HEK293 (cell line): ENCODE measurements around the gene RFNG.

Experiments used
- GLIS2 ChIP-seq: fragments of 450-650 bp; formaldehyde crosslinking; IDR thresholded peaks from 2 replicates; pipeline ENCODE4 v1.5.1; 2016; ENCODE audit warnings: missing biosample characterization, missing genetic modification characterization
- KLF8 ChIP-seq: fragments of 450-650 bp; formaldehyde crosslinking; IDR thresholded peaks from 2 replicates; pipeline ENCODE4 v1.5.1; 2016; ENCODE audit warnings: missing biosample characterization, missing genetic modification characterization
- OVOL3 ChIP-seq: fragments of 450-650 bp; formaldehyde crosslinking; IDR thresholded peaks from 2 replicates; pipeline ENCODE4 v1.5.1; 2016; ENCODE audit warnings: missing biosample characterization, missing genetic modification characterization
- PRDM2 ChIP-seq: fragments of 450-650 bp; formaldehyde crosslinking; IDR thresholded peaks from 2 replicates; pipeline ENCODE4 v1.5.1; 2016; ENCODE audit warnings: missing biosample characterization, missing genetic modification characterization, borderline replicate concordance
- PRDM6 ChIP-seq: fragments of 450-650 bp; formaldehyde crosslinking; IDR thresholded peaks from 2 replicates; pipeline ENCODE4 v1.5.1; 2017; ENCODE audit warnings: missing biosample characterization, missing genetic modification characterization
- TSHZ1 ChIP-seq: fragments of 450-650 bp; formaldehyde crosslinking; IDR thresholded peaks from 2 replicates; pipeline ENCODE4 v1.5.1; 2016; ENCODE audit warnings: missing biosample characterization, missing genetic modification characterization, borderline replicate concordance
- ZBTB1 ChIP-seq: fragments of 450-650 bp; formaldehyde crosslinking; IDR thresholded peaks from 2 replicates; pipeline ENCODE4 v1.5.1; 2016; ENCODE audit warnings: missing biosample characterization, missing genetic modification characterization
- ZBTB10 ChIP-seq: fragments of 450-650 bp; formaldehyde crosslinking; IDR thresholded peaks from 2 replicates; pipeline ENCODE4 v1.5.1; 2016; ENCODE audit warnings: missing biosample characterization, missing genetic modification characterization
- ZFP37 ChIP-seq: fragments of 450-650 bp; formaldehyde crosslinking; IDR thresholded peaks from 2 replicates; pipeline ENCODE4 v1.5.1; 2016; ENCODE audit warnings: missing biosample characterization, missing genetic modification characterization
- ZIC2 ChIP-seq: fragments of 450-650 bp; formaldehyde crosslinking; IDR thresholded peaks from 2 replicates; pipeline ENCODE4 v1.5.1; 2016; ENCODE audit warnings: missing biosample characterization, missing genetic modification characterization
- ZNF2 ChIP-seq: fragments of 450-650 bp; formaldehyde crosslinking; IDR thresholded peaks from 2 replicates; pipeline ENCODE4 v1.5.1; 2016; ENCODE audit warnings: missing biosample characterization, missing genetic modification characterization
- ZNF221 ChIP-seq: fragments of 450-650 bp; formaldehyde crosslinking; IDR thresholded peaks from 2 replicates; pipeline ENCODE4 v1.5.1; 2017; ENCODE audit warnings: missing biosample characterization, missing genetic modification characterization, borderline replicate concordance
- ZNF23 ChIP-seq: fragments of 450-650 bp; formaldehyde crosslinking; IDR thresholded peaks from 2 replicates; pipeline ENCODE4 v1.5.1; 2016; ENCODE audit warnings: missing biosample characterization, missing genetic modification characterization, borderline replicate concordance
- ZNF24 ChIP-seq: fragments of 450-650 bp; formaldehyde crosslinking; IDR thresholded peaks from 2 replicates; pipeline ENCODE4 v1.5.1; 2016; ENCODE audit warnings: missing biosample characterization, missing genetic modification characterization
- ZNF354C ChIP-seq: fragments of 450-650 bp; formaldehyde crosslinking; IDR thresholded peaks from 2 replicates; pipeline ENCODE4 v1.5.1; 2016; ENCODE audit warnings: missing biosample characterization, missing genetic modification characterization, low read depth, borderline replicate concordance
- ZNF433 ChIP-seq: fragments of 450-650 bp; formaldehyde crosslinking; IDR thresholded peaks from 2 replicates; pipeline ENCODE4 v1.5.1; 2016; ENCODE audit warnings: missing biosample characterization, missing genetic modification characterization, low read depth
- ZNF610 ChIP-seq: fragments of 450-650 bp; formaldehyde crosslinking; IDR thresholded peaks from 2 replicates; pipeline ENCODE4 v1.5.1; 2016; ENCODE audit warnings: missing biosample characterization, missing genetic modification characterization, borderline replicate concordance
- ZNF639 ChIP-seq: fragments of 450-650 bp; formaldehyde crosslinking; IDR thresholded peaks from 2 replicates; pipeline ENCODE4 v1.5.1; 2016; ENCODE audit warnings: missing biosample characterization, missing genetic modification characterization
- ZNF704 ChIP-seq: fragments of 450-650 bp; formaldehyde crosslinking; IDR thresholded peaks from 2 replicates; pipeline ENCODE4 v1.5.1; 2016; ENCODE audit warnings: missing biosample characterization, missing genetic modification characterization
- ZNF76 ChIP-seq: fragments of 450-650 bp; formaldehyde crosslinking; IDR thresholded peaks from 2 replicates; pipeline ENCODE4; 2016; ENCODE audit warnings: low read depth, missing biosample characterization, missing genetic modification characterization, borderline replicate concordance
- ZNF830 ChIP-seq: fragments of 450-650 bp; IDR thresholded peaks from 2 replicates; pipeline ENCODE4 v1.5.0; 2018; ENCODE audit warnings: missing biosample characterization, missing genetic modification characterization, low read depth, mild to moderate bottlenecking, moderate library complexity
- ZXDB ChIP-seq: fragments of 450-650 bp; formaldehyde crosslinking; IDR thresholded peaks from 2 replicates; pipeline ENCODE4 v1.5.1; 2016; ENCODE audit warnings: missing biosample characterization, missing genetic modification characterization

RFNG gene

GRCh38 chr17:82065638-82066303, 14.2 kb upstream of the RFNG start, which contains the start of gene DUS1L (continued):
- 0 out of 2 replicates have a peak, but pooled peaks have one; percentile 42 for TF ChIP-seq ZBTB1 (tag by site-specific recombination)
- no peak for TF ChIP-seq ZNF354C (tag by site-specific recombination)
- 0 out of 2 replicates have a peak, but pooled peaks have one; percentile 63 for TF ChIP-seq ZNF221
- TF ChIP-seq ZBTB10 (tag by site-specific recombination): peak; percentile 86
- no peak for TF ChIP-seq ZNF830 (tag by site-specific recombination)
- TF ChIP-seq ZFP37 (tag by site-specific recombination): peak; percentile 75; the same call in 1 of the 2 replicates
- peak; percentile 64; the same call in 1 of the 2 replicates for TF ChIP-seq OVOL3 (tag by site-specific recombination)
- TF ChIP-seq KLF8 (tag by site-specific recombination): peak; percentile 83; the same call in 1 of the 2 replicates
- peak; percentile 78 for TF ChIP-seq ZNF610 (tag by site-specific recombination)
- peak; percentile 84 for TF ChIP-seq ZNF639 (tag by site-specific recombination)
- peak; percentile 94 for TF ChIP-seq ZNF2
- peak; percentile 61; the same call in 1 of the 2 replicates for TF ChIP-seq TSHZ1 (tag by site-specific recombination)
- peak; percentile 84 for TF ChIP-seq ZNF76 (tag by site-specific recombination)
- TF ChIP-seq PRDM2 (tag by site-specific recombination): peak; percentile 76; the same call in 1 of the 2 replicates
- peak; percentile 78 for TF ChIP-seq ZNF24 (tag by site-specific recombination)
- no peak for TF ChIP-seq ZNF433 (tag by site-specific recombination)
- no peak for TF ChIP-seq PRDM6
- no peak for TF ChIP-seq GLIS2 (tag by site-specific recombination)
- no peak for TF ChIP-seq ZNF23
- TF ChIP-seq ZNF704 (tag by site-specific recombination): no peak
- TF ChIP-seq ZXDB (tag by site-specific recombination): no peak; the same call in none of the 2 replicates
- no peak for TF ChIP-seq ZIC2 (tag by site-specific recombination)
